ENCODE results near the gene MTFP1.
"Not testable (repeated sequence)": the region's sequence is repeated elsewhere in the genome, so short reads cannot be mapped to it uniquely, and the experiment has no call there.

MTFP1 gene

DNA sequence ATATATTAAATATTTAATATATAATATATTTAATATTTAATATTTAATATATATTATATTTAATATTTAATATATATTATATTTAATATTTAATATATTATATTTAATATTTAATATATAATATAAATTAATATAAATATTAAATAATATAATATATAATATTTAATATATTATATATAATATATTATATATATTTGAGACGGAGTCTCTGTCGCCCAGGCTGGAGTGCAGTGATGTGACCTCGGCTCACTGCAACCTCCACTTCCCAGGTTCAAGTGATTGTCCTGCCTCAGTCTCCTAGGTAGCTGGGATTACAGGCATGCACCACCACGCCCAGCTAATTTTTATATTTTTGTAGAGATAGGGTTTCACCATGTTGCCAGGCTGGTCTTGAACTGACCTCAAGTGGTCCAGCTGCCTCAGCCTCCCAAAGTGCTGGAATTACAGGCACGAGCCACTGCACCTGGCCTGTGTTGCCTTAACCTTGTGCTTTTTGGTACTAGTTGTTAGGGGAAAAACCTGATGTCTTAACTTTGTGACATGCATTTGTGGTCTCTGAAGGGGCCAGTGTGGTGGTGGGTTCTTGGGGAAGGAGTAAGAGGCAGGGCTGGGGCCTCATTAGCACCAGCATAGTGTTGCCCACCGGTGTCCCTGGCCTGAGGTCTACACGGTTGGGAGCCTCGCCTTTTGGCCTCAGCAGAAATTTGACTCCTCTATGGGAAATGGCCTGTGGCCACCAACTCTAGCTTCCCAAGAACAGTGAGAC, 29.7 kb downstream of the MTFP1 start:
- no peak for FAIRE-seq

DNA sequence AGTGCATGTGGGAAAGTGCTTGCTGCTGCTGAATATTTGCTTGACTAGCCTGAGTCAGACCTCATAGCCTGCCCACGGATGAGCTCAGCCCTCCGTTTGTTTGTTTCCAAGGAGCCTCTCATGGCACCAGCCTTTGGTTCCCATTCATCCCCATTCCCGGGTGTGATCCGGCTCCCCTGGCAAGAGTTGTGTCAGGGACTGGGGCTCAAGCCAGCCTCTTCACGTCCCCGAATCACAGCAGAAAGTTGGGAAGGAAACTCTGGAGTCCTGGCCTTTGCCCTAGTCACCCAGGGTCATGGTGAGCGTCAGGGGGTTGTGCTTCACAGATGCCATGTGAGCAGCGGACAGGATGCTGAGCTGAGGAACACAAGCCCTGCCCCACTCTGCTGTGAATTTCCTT, 32.4 kb downstream of the MTFP1 start:
- FAIRE-seq: no peak

DNA sequence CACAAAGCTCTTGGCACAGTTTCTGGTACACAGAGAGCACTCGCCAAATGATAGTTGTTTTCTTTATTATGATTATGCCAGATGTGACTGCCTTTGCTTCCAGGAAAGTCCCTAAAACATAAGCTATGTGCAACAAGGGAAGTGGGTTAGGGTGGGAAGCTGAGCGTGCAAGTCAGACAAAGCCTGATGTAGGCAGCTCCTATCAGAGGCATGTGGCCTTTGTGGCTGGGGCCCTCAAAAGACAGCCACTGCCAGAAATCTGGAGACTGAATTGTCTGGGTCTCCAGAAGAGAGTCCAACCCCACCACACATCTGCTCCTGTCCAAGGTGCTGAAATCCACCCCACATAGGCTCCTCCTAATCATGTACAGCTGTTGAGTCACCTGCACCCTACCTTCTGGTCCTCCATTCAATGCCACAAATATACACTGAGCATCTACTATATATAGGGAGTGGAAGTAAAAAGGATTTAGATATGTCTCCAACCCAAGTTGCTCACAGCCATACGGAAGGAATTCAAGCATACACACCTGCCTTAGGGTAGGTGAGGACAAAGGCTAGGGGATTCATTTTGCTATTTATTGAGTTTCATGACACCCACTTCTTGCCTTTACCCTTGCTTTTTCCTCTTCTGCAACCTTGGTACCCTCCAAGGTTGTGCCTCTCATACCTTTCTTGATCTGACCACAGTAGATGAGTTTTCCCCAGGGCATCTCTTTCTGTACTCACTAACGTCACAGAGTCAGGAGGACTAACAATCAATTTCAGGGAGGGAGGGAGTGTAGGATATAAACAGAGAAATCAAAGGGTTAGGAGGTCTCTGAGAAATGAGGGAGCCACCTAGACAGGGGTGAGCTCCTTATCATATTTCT, 33.8 kb downstream of the MTFP1 start:
- no peak for FAIRE-seq

DNA sequence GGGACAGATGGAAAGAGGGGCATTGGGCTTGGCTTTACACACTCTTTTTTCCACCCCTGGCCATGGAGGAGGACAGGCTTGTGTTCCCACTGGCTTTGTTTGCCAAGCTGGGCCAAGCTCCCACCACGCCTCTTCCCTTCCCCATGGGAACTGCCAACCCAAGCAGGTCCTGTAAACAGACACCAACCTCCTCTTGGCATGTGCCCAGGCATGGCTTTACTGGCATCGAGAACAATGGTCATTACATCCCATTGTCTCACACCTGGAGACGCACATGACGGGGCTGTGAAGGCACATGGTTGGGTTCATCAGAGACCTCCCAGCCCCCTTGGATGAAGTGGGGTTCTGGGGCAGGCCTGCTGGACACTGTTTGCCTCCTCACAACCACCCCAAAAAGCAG, 34.6 kb downstream of the MTFP1 start:
- no peak for FAIRE-seq

DNA sequence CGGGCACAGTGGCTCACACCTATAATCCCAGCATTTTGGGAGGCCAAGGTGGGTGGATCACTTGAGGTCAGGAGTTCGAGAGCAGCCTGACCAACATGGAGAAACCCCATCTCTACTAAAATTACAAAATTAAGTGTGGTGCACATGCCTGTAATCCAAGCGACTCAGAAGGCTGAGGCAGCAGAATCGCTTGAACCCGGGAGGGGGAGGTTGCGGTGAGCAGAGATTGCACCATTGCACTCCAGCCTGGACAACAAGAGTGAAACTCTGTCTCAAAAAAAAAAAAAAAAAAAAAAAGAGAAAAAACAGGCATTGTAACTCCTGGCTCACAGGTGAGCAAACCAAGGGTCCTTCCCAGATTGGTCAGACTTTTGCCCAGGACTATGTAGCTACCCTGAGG, 35.0 kb downstream of the MTFP1 start:
- FAIRE-seq: not testable (repeated sequence)

DNA sequence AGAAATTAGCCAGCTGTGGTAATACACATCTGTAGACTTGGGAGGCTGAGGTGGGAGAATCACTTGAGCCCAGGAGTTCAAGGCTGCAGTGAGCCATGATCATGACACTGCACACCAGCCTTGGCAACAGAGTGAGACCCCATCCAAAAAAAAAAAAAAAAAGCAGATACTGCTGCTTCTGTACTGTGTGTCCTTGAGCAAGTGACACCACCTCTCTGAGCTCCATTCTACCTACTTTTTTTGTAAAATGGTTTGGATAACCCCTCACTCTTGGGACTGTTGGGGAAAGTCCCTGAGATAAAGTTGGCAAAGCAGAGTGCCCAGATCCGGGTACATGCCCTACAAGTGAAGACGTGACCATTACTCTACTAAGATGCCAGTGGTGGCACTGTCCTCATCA, 43.6 kb downstream of the MTFP1 start:
- FAIRE-seq: no peak

DNA sequence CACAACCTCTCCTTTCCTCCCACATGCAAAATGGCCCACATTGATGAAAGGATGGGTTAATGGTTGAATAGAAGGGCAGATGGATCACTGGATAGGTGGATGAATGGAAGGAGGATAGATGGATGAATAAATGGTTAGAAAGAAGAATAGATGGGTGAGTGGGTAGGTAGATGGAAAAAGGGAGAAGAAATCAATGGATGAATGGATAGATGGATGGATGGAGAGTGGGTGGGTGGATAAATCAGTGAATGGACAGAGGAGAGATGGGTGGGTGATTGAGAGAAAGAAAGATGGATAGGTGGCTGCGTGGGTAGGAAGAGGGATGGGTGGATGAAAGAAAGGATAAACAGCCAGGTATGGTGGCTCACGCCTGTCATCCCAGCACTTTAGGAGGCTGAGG, 45.1 kb downstream of the MTFP1 start:
- no peak for FAIRE-seq

DNA sequence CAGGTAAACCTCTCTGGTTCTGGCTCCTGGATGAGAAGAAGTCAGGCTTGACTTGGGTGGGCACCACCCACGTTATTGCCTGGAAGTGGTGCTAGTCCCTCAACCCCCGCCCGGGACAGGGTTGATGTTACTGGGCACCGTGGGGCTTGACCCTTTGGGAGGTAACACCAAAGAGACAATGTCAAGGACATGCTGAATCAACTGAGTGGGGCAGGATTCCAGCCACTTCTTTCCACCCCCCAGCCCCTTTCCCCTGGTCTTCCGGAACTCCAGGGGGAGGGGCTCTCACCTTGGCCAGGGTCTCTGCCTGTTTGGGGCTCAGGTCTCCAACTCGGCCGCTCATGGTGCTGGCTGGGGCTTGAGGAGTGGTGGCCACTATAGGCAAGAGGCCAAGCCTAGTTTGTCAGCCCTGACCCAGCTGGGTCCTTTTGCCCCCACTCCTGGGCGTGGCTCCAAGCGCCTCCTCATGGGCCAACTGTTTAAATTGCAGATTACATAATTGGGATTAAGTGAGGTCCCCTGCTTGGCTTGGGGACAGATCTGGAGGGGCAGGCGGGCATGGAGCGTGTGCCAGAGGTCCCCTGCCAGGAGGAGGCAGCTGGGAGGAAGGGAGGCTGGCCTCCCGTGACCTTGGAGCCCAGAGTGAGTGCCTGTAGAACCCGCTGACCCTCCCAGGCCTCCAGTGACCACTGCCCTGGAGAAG, 46.2 kb downstream of the MTFP1 start, which contains the start of gene SEC14L3:
SEC14L3 (minus strand) TSS at position 402 of the 703 bp plus-strand sequence; CDS start at position 343, 59 bp downstream.
- FAIRE-seq: no peak

DNA sequence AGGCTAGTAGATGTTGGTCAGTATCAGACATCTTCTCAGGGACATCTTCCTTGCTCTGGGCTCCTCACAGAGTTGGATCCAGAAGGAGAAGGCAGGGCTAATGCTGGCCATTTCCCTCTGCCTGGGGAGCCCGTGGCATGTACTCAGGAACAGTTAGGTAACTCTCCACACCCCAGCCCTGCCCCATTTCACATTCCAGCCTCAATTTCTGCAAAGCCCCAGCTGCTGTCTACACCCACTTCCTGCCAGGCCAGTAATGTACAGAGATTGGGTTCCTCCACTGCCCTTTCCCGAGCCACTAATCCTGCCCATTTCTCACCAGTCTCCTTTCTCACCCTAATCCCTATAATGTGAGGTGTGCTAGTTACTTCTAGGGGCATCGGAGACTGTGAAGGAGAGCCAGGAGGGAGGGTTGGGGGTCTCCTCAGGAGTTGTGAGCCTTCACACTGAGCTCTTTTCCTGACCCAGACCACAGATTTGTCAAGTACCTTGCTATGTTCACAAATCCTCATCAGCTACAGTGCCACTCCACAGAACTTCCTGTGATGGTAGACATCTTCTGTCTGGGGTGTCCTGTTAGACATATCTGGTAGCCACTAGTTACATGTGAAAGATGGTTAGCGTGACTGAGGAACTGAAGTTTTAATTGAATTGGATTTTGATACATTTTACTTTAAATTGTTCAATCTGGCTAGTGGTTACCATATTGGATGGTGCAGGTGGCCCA, 47.6 kb downstream of the MTFP1 start:
- FAIRE-seq: no peak

DNA sequence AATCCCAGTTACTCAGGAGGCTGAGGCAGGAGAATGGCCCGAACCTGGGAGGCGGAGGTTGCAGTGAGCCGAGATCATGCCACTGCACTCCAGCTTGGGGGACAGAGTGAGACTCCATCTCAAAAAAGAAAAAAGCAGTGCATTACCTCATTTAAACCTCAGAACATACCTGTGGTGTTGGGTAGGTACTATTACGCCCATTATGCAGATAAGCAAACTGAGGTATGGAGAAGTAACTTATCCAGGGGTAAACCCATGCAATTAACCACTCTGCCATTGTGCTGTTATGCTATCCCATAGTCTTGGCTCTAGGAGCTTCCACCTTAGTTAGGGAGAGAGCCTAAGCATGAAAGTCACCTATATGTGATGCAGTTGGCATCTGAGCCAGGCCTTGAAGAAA, 48.6 kb downstream of the MTFP1 start:
- FAIRE-seq: no peak

DNA sequence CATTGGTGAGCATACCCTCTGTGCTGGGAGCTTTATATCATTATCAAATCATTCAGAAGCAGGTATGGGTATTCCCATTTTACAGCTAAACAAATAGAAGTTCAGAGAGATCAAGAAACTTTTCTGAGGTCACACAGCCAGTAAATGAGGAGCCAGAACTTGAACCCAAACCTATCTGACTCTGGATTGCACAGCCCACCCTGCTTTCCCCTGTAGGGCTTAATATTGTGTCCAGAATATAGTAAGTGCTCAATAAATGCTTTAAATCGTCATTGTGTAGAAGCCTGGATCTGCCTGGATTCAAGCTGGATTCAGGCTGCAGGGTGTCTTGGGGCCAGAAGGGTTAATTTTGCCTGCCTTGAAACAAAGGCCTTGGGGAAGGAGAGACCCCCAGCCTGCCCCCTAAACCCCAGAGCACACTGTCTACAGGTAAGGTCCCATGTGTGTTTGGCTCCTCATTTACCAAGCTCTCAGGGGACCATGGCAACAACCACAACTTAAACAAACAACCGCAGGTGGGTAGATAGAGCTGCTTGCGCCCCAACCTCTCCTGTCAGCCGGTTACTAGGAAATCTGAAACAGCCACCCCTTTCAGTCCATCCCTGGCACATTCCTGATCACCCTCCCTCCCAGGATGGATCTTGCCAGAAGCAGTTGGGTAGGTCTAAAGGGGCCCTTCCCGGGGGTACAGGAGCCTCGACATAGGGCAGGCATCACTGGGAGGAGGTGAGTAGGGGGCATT, 49.3 kb downstream of the MTFP1 start:
- no peak for FAIRE-seq
